ENCODE data around the gene C8G. TPM values are rescaled to one million over a fixed set of nuclear protein-coding genes. Genes with fewer than 3 reads are reported as not detected.

Gene C8G
- total and polyA plus RNA-seq, 9 of the 15 experiments (the other 6 are each of a cell fraction or from before 2014, with no cell fraction given), result 0.35 to 5.9 (median 2.7) TPM; not detected in 2

GRCh38 chr9:136915632-136916329 lies 29.3 kb upstream of the C8G start:
- in situ Hi-C loops (cut with MboI) (no loop called here), intact Hi-C loops (cut with micrococcal nuclease) (no loop called here)
- peaks cover 8% of the 10 kb centered on the region; the same call in 1 of the 3 replicates for H3K79me2 ChIP-seq (ENCODE audit: control insufficient read depth, insufficient read depth, low read length)
- DNase-seq (ENCODE audit: extremely low read depth in 1 of 4, low spot score in 3 of 4), result no peak
- H2AFZ ChIP-seq (ENCODE audit: low read depth, low read length), result no peak overlapping the region
- H3K9me1 ChIP-seq (ENCODE audit: control insufficient read depth, insufficient read depth, low read length), result no peaks in the 10 kb centered on the region
- no peaks in the 10 kb centered on the region for H3K27me3 ChIP-seq (ENCODE audit: control insufficient read depth in 2 of 2, insufficient read depth in 2 of 2, low read length in 2 of 2)
- ChIA-PET CTCF (ENCODE audit: low intra/inter-chr PET ratio) (no interaction called here), POLR2A (no interaction called here)
- no peak for ATAC-seq
- WGBS (ENCODE audit: insufficient coverage, low coverage, missing lambda C conversion rate), result 86% methylated on average over 21 of the region's 21 CpGs
- no peak overlapping the region for H3K27ac ChIP-seq (ENCODE audit: extremely low read depth, low read depth, low read length)
- H3K9ac ChIP-seq (ENCODE audit: insufficient read depth in 1 of 2, low read depth in 2 of 2, low read length in 2 of 2), result no peak overlapping the region
- no TSS peak for BruUV-seq (replicated peaks)
- TF ChIP-seq GTF3C2 (IDR thresholded peaks at IDR 0.05; ENCODE audit: borderline replicate concordance, extremely low read depth, insufficient read length), result no peak
- no peak for TF ChIP-seq POLR2B (IDR thresholded peaks at IDR 0.05; ENCODE audit: low read depth, partially characterized antibody)
- TF ChIP-seq ZNF655 (CRISPR knock-in tag; IDR thresholded peaks at IDR 0.05), result no peak
- TF ChIP-seq SRSF1 (IDR thresholded peaks at IDR 0.05; ENCODE audit: low read depth, low read length), result no peak
- no peak for TF ChIP-seq RBBP5 (IDR thresholded peaks at IDR 0.05; ENCODE audit: borderline replicate concordance, insufficient read depth, low read length, poor library complexity, severe bottlenecking)
- no peak for TF ChIP-seq BCLAF1 (IDR thresholded peaks at IDR 0.05; ENCODE audit: borderline replicate concordance in 1 of 2, control insufficient read depth in 1 of 2, low read depth in 2 of 2, low read length in 1 of 2)
- no peak for TF ChIP-seq ZC3H8 (IDR thresholded peaks at IDR 0.05)
- TF ChIP-seq ZNF354B (CRISPR knock-in tag; IDR thresholded peaks at IDR 0.05), result no peak
- no peak for TF ChIP-seq TCF7 (IDR thresholded peaks at IDR 0.05; ENCODE audit: borderline replicate concordance)
- TF ChIP-seq PURB (CRISPR knock-in tag; IDR thresholded peaks at IDR 0.05; ENCODE audit: low read depth), result no peak
- peaks cover 76% of the 10 kb centered on the region for H3K36me3 ChIP-seq (ENCODE audit: control insufficient read depth, insufficient read depth, low read length)
- H3K4me3 ChIP-seq, result no peak overlapping the region
- no peaks in the 10 kb centered on the region for H3K9me3 ChIP-seq (replicated peaks; ENCODE audit: control insufficient read depth, insufficient read depth, low read depth, low read length)
- H4K20me1 ChIP-seq (replicated peaks; ENCODE audit: control insufficient read depth, insufficient read depth, low read length), result no peaks in the 10 kb centered on the region
- peaks cover 0 to 7% of the 10 kb centered on the region in 2 experiments; a peak in 1 of 5 replicates for H3K4me1 ChIP-seq (replicated peaks in 1 of 2; ENCODE audit: control insufficient read depth in 2 of 2, insufficient read depth in 2 of 2, low read length in 2 of 2)
- no peak overlapping the region for H3K4me2 ChIP-seq (ENCODE audit: insufficient read depth, low read length)
- FAIRE-seq, result no peak
